ENCODE measurements around the gene NGRN.
"Not testable (repeated sequence)": the region's sequence is repeated elsewhere in the genome, so short reads cannot be mapped to it uniquely, and the experiment has no call there.

NGRN gene

GRCh38 chr15:90301707-90302300 is 36.3 kb downstream of the NGRN start:
- Histone ChIP-seq H3K36me3 (replicated peaks) (no peaks in the 10 kb centered on the region), H3K27me3 (ENCODE audit: low read depth) (no peaks in the 10 kb centered on the region), H3K9me3 (no peaks in the 10 kb centered on the region), H3K4me1 (peaks cover 11% of the 10 kb centered on the region), H3K4me3 (no peak overlapping the region)
- peak in 1 of 2 experiments; percentile 29 for DNase-seq (ENCODE audit: low spot score in 2 of 2)
- in situ Hi-C loops (cut with MboI; ENCODE audit: low sequenced_read_pairs): no loop called here

GRCh38 chr15:90305355-90305754 is 39.9 kb downstream of the NGRN start:
- DNase-seq (ENCODE audit: low spot score in 2 of 2); H3K9me3 ChIP-seq; H3K27me3 ChIP-seq (ENCODE audit: low read depth); in situ Hi-C loops (cut with MboI; ENCODE audit: low sequenced_read_pairs); H3K4me3 ChIP-seq; H3K36me3 ChIP-seq (replicated peaks): not testable (repeated sequence)
- peaks cover 11% of the 10 kb centered on the region for H3K4me1 ChIP-seq

- no peak overlapping the region for H3K4me3 ChIP-seq
- peaks cover 11% of the 10 kb centered on the region for H3K4me1 ChIP-seq
- H3K27me3 ChIP-seq (ENCODE audit: low read depth): no peaks in the 10 kb centered on the region
- in situ Hi-C loops (cut with MboI; ENCODE audit: low sequenced_read_pairs): no loop called here
- DNase-seq (ENCODE audit: low spot score in 2 of 2): no peak
- H3K9me3 ChIP-seq: no peaks in the 10 kb centered on the region
- H3K36me3 ChIP-seq (replicated peaks): no peaks in the 10 kb centered on the region
Observed at GRCh38 chr15:90305932-90306331, 40.5 kb downstream of the NGRN start.

GRCh38 chr15:90306560-90306959 is 41.1 kb downstream of the NGRN start:
- Histone ChIP-seq H3K36me3 (replicated peaks) (no peaks in the 10 kb centered on the region), H3K4me3 (no peak overlapping the region), H3K9me3 (no peaks in the 10 kb centered on the region), H3K27me3 (ENCODE audit: low read depth) (no peaks in the 10 kb centered on the region), H3K4me1 (peaks cover 8% of the 10 kb centered on the region)
- in situ Hi-C loops (cut with MboI; ENCODE audit: low sequenced_read_pairs): no loop called here
- no peak for DNase-seq (ENCODE audit: low spot score in 2 of 2)

DNA sequence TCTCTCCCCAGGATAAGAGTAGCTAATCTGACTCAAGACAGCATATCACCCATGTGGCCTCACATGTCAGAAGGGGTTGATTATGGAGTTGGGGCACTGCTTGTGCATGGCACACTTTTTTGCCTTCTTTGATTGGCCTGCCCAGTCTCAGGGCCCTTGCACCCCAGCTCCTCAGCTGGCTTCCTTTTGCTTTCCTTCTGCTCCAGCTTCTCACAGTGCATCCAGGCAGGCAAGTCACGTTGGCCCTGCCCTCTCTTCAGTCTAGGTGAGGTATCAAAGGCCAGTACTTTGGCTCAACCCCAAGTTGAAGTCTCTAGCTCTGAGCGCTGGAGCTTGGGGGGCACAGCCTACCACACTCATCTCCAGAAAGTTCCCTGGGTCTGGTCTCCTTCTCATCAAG is 42.2 kb downstream of the NGRN start:
- H3K4me1 ChIP-seq: no peaks in the 10 kb centered on the region
- H3K27me3 ChIP-seq (ENCODE audit: low read depth): no peaks in the 10 kb centered on the region
- no peaks in the 10 kb centered on the region for H3K9me3 ChIP-seq
- in situ Hi-C loops (cut with MboI; ENCODE audit: low sequenced_read_pairs): no loop called here
- no peaks in the 10 kb centered on the region for H3K36me3 ChIP-seq (replicated peaks)
- no peak overlapping the region for H3K4me3 ChIP-seq
- DNase-seq (ENCODE audit: low spot score in 2 of 2): no peak

DNA sequence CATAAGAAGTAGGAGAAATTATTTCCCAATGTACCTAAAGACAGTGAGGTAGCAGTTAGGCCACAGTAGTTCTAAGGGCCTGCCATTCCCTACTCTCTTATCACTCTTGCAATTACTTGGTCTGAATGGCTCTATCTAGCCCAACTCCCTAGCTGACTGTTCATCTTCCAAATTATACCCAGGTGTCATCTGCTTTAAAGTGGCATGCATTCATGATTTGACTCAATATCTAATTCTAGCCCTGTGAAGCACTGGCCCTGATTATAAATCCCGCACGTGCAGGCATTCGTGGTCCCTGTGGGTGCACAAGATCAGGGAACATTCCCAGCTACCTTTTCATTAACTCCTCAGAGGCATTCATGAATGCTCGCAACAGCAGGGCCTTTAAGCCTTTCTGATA is 43.5 kb downstream of the NGRN start:
- in situ Hi-C loops (cut with MboI; ENCODE audit: low sequenced_read_pairs): no loop called here
- no peaks in the 10 kb centered on the region for H3K4me1 ChIP-seq
- no peaks in the 10 kb centered on the region for H3K36me3 ChIP-seq (replicated peaks)
- H3K9me3 ChIP-seq: no peaks in the 10 kb centered on the region
- DNase-seq (ENCODE audit: low spot score in 2 of 2): no peak
- H3K4me3 ChIP-seq: no peak overlapping the region
- no peaks in the 10 kb centered on the region for H3K27me3 ChIP-seq (ENCODE audit: low read depth)

- Histone ChIP-seq H3K4me3 (no peak overlapping the region), H3K9me3 (no peaks in the 10 kb centered on the region), H3K36me3 (replicated peaks) (no peaks in the 10 kb centered on the region), H3K27me3 (ENCODE audit: low read depth) (no peaks in the 10 kb centered on the region), H3K4me1 (peaks cover 3% of the 10 kb centered on the region)
- DNase-seq (ENCODE audit: low spot score in 2 of 2): no peak
- in situ Hi-C loops (cut with MboI; ENCODE audit: low sequenced_read_pairs): loop anchor here (5.0 kb wide), 1 partner anchor 162 kb away; no protein-coding TSS in a partner anchor
Observed at GRCh38 chr15:90315278-90315982, 50.0 kb downstream of the NGRN start.

GRCh38 chr15:90316139-90316538 is 50.7 kb downstream of the NGRN start:
- Histone ChIP-seq H3K4me3 (no peak overlapping the region), H3K27me3 (ENCODE audit: low read depth) (no peaks in the 10 kb centered on the region), H3K9me3 (no peaks in the 10 kb centered on the region), H3K4me1 (peaks cover 8% of the 10 kb centered on the region), H3K36me3 (replicated peaks) (no peaks in the 10 kb centered on the region)
- in situ Hi-C loops (cut with MboI; ENCODE audit: low sequenced_read_pairs): loop anchor here (5.0 kb wide), 1 partner anchor 161 kb away; no protein-coding TSS in a partner anchor
- no peak for DNase-seq (ENCODE audit: low spot score in 2 of 2)

DNA sequence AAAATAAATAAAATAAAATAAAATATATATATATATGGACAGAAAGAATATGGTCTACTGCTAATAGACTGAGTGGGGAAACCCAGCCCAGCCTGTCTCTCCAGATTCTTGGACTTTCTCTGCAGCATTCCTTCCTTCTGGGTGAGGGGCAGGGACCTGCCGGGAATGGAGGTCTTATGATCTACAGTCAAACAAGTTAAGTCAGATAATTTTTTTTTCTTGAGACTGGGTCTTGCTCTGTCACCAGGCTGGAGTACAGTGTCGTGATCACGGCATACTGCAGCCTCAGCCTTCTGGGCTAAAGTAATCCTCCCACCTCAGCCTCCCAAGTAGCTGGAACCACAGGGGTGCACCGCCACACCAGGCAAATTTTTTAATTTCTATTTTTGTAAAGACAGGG is 53.1 kb downstream of the NGRN start:
- H3K36me3 ChIP-seq (replicated peaks): no peaks in the 10 kb centered on the region
- H3K4me1 ChIP-seq: peaks cover 13% of the 10 kb centered on the region
- H3K4me3 ChIP-seq: no peak overlapping the region
- H3K27me3 ChIP-seq (ENCODE audit: low read depth): no peaks in the 10 kb centered on the region
- no peak for DNase-seq (ENCODE audit: low spot score in 2 of 2)
- in situ Hi-C loops (cut with MboI; ENCODE audit: low sequenced_read_pairs): loop anchor here (5.0 kb wide), 1 partner anchor 159 kb away; no protein-coding TSS in a partner anchor
- H3K9me3 ChIP-seq: no peaks in the 10 kb centered on the region

DNA sequence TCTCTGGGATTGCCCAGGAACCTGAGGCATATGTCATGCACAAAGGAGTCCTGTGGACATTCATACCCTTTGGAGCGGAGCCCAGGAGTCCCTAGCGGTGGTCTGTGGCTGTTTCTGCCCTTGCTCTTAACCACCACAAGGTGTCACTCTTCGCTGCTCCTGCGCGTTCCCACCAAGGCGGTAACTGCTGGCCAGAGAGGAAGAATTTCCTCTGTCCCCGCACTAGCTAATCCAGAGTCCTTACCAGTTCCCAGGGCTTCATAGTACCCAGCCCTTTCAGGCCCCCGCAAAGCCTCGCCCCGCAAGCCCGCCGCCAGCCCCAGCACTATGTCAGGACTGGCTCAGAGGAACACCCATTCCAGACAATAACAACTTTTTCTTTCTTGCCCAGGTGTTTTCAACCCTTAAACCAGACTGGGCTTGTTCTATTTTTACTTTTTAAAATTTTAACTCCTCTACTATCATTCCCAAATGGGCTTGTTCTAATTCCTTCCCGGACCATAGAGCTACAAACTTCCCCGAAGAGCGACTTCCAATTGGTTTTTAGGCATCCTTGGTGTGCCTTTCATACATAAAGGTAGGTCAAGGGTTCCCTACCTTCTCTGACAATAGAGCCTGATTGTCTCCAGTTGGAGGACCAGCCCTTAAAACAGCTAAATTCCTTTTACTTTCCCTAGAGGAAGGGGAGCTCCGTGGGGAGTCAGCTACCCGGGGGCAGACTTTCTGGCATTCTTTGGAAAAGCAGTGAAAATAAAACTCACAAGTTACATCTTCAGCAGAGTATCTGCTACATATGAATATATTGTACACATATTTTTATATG is 54.8 kb downstream of the NGRN start:
- Histone ChIP-seq H3K36me3 (replicated peaks) (no peaks in the 10 kb centered on the region), H3K27me3 (ENCODE audit: low read depth) (no peaks in the 10 kb centered on the region), H3K4me1 (peaks cover 13% of the 10 kb centered on the region), H3K9me3 (no peaks in the 10 kb centered on the region), H3K4me3 (no peak overlapping the region)
- in situ Hi-C loops (cut with MboI; ENCODE audit: low sequenced_read_pairs): loop anchor here (10.0 kb wide), 1 partner anchor 565 kb away; the partner anchor contains the start of gene FES
- peak; percentile 88 to 90 for DNase-seq (ENCODE audit: low spot score in 2 of 2)

DNA sequence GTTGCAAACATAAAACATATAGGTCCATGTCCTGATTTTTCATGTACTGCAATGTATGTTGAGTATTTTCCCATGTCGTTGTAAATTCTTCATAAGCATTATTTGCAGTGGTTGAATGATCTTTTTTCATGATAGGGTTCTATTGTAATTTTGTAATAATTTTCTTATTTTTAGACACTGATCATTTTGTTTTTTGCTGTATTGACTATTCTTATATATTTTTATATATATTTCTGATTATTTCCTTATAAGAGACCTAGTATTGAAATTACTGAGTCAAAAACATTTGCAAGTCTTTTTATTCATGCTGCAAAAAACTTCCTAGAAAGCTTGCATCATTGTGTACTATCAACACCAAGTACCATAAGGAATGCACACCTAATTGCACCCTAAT is 55.4 kb downstream of the NGRN start:
- no peaks in the 10 kb centered on the region for H3K27me3 ChIP-seq (ENCODE audit: low read depth)
- peaks cover 13% of the 10 kb centered on the region for H3K4me1 ChIP-seq
- H3K4me3 ChIP-seq: no peak overlapping the region
- no peak for DNase-seq (ENCODE audit: low spot score in 2 of 2)
- H3K36me3 ChIP-seq (replicated peaks): no peaks in the 10 kb centered on the region
- no peaks in the 10 kb centered on the region for H3K9me3 ChIP-seq
- in situ Hi-C loops (cut with MboI; ENCODE audit: low sequenced_read_pairs): loop anchor here (10.0 kb wide), 1 partner anchor 564 kb away; the partner anchor contains the start of gene FES
